ENCODE measurements around the gene FAM50B. TPM values are rescaled to one million over a fixed set of nuclear protein-coding genes. Genes with fewer than 3 reads are reported as not detected.
A peak's percentile ranks its signal among the peaks of the same experiment; 100 is the strongest.

The FAM50B gene
- total RNA-seq, 4 donors from 2014 or later: 8.5 to 15.7 (median 11.6) TPM

GRCh38 chr6:3829285-3829684 lies 19.9 kb upstream of the FAM50B start:
- peaks cover 27% of the 10 kb centered on the region for H3K4me1 ChIP-seq
- no peaks in the 10 kb centered on the region for H3K36me3 ChIP-seq
- no peaks in the 10 kb centered on the region for H3K27me3 ChIP-seq
- no peaks in the 10 kb centered on the region for H3K9me3 ChIP-seq
- no peak overlapping the region for H3K27ac ChIP-seq
- TF ChIP-seq POLR2A (IDR thresholded peaks at IDR 0.05): no peak
- TF ChIP-seq EP300 (IDR thresholded peaks at IDR 0.05): no peak
- TF ChIP-seq POLR2AphosphoS5 (IDR thresholded peaks at IDR 0.05): no peak
- TF ChIP-seq CTCF (IDR thresholded peaks at IDR 0.05): no peak
- DNase-seq (ENCODE audit: low spot score in 2 of 2): no peak
- H3K4me3 ChIP-seq: no peak overlapping the region
- WGBS: 92% methylated on average over 5 of the region's 5 CpGs

GRCh38 chr6:3830806-3831205 lies 18.4 kb upstream of the FAM50B start:
- no peaks in the 10 kb centered on the region for H3K9me3 ChIP-seq
- H3K4me1 ChIP-seq: peaks cover 12% of the 10 kb centered on the region
- no peak overlapping the region for H3K27ac ChIP-seq
- no peaks in the 10 kb centered on the region for H3K36me3 ChIP-seq
- TF ChIP-seq CTCF (IDR thresholded peaks at IDR 0.05) (no peak), POLR2A (IDR thresholded peaks at IDR 0.05) (no peak), EP300 (IDR thresholded peaks at IDR 0.05) (no peak), POLR2AphosphoS5 (IDR thresholded peaks at IDR 0.05) (no peak)
- WGBS: 88% methylated on average over 4 of the region's 4 CpGs
- DNase-seq (ENCODE audit: low spot score in 2 of 2): no peak
- no peak overlapping the region for H3K4me3 ChIP-seq
- no peaks in the 10 kb centered on the region for H3K27me3 ChIP-seq

GRCh38 chr6:3831761-3832530 lies 17.2 kb upstream of the FAM50B start:
- no peak overlapping the region for H3K4me3 ChIP-seq
- no peaks in the 10 kb centered on the region for H3K27me3 ChIP-seq
- H3K9me3 ChIP-seq: no peaks in the 10 kb centered on the region
- H3K4me1 ChIP-seq: peaks cover 4% of the 10 kb centered on the region
- WGBS: 79% methylated on average over 6 of the region's 6 CpGs
- H3K36me3 ChIP-seq: no peaks in the 10 kb centered on the region
- no peak for DNase-seq (ENCODE audit: low spot score in 2 of 2)
- no peak overlapping the region for H3K27ac ChIP-seq
- TF ChIP-seq POLR2A (IDR thresholded peaks at IDR 0.05) (no peak), EP300 (IDR thresholded peaks at IDR 0.05) (no peak), POLR2AphosphoS5 (IDR thresholded peaks at IDR 0.05) (no peak), CTCF (IDR thresholded peaks at IDR 0.05) (no peak)

- H3K27me3 ChIP-seq: no peaks in the 10 kb centered on the region
- no peaks in the 10 kb centered on the region for H3K36me3 ChIP-seq
- no peaks in the 10 kb centered on the region for H3K9me3 ChIP-seq
- peak overlapping the region; percentile 27 for H3K27ac ChIP-seq
- TF ChIP-seq POLR2AphosphoS5 (IDR thresholded peaks at IDR 0.05): peak in 2 of 3 donors; percentile 48 to 66
- no peak for TF ChIP-seq POLR2A (IDR thresholded peaks at IDR 0.05)
- no peak overlapping the region for H3K4me3 ChIP-seq
- H3K4me1 ChIP-seq: peaks cover 3% of the 10 kb centered on the region
- DNase-seq (ENCODE audit: low spot score in 2 of 2): peak in 1 of 2 donors; percentile 78
- WGBS: 72% methylated on average over 5 of the region's 5 CpGs
Observed at GRCh38 chr6:3835055-3835731, 14.0 kb upstream of the FAM50B start.

- no peaks in the 10 kb centered on the region for H3K27me3 ChIP-seq
- H3K36me3 ChIP-seq: no peaks in the 10 kb centered on the region
- WGBS: 85% methylated on average over 5 of the region's 5 CpGs
- peaks cover 3% of the 10 kb centered on the region for H3K4me1 ChIP-seq
- no peaks in the 10 kb centered on the region for H3K9me3 ChIP-seq
- no peak for DNase-seq (ENCODE audit: low spot score in 2 of 2)
- TF ChIP-seq POLR2A (IDR thresholded peaks at IDR 0.05): no peak
- H3K4me3 ChIP-seq: no peak overlapping the region
- H3K27ac ChIP-seq: peak overlapping the region; percentile 27
Observed at GRCh38 chr6:3835785-3836184, 13.4 kb upstream of the FAM50B start.

- H3K36me3 ChIP-seq: no peaks in the 10 kb centered on the region
- H3K9me3 ChIP-seq: no peaks in the 10 kb centered on the region
- 91% methylated on average over 3 of the region's 3 CpGs for WGBS
- TF ChIP-seq POLR2AphosphoS5 (IDR thresholded peaks at IDR 0.05) (no peak), POLR2A (IDR thresholded peaks at IDR 0.05) (no peak), CTCF (IDR thresholded peaks at IDR 0.05) (no peak), EP300 (IDR thresholded peaks at IDR 0.05) (no peak)
- H3K4me1 ChIP-seq: peaks cover 7% of the 10 kb centered on the region
- no peak for DNase-seq (ENCODE audit: low spot score in 2 of 2)
- H3K4me3 ChIP-seq: no peak overlapping the region
- no peak overlapping the region for H3K27ac ChIP-seq
- no peaks in the 10 kb centered on the region for H3K27me3 ChIP-seq
Observed at GRCh38 chr6:3836566-3836965, 12.6 kb upstream of the FAM50B start.
